IPS-18a (cell line): Measurements from ENCODE around the gene ACTN1.
"Not testable (repeated sequence)": the region's sequence is repeated elsewhere in the genome, so short reads cannot be mapped to it uniquely, and the experiment has no call there.

Source experiments
- H3K27ac ChIP-seq: one replicate; pipeline ENCODE4 v1.5.1; 2013; ENCODE audit warnings: low read length
- H3K27me3 ChIP-seq: one replicate; pipeline ENCODE4 v1.6.1; 2013; ENCODE audit warnings: mild to moderate bottlenecking, low read length; ENCODE audit not compliant: control insufficient read depth, insufficient read depth
- H3K36me3 ChIP-seq: one replicate; pipeline ENCODE4 v1.6.1; 2013; ENCODE audit warnings: low read depth, low read length; ENCODE audit not compliant: control insufficient read depth
- H3K4me1 ChIP-seq: one replicate; pipeline ENCODE4 v1.6.1; 2013; ENCODE audit warnings: low read depth, low read length; ENCODE audit not compliant: control insufficient read depth
- H3K4me3 ChIP-seq: one replicate; pipeline ENCODE4 v1.5.1; 2013; ENCODE audit warnings: low read length
- H3K9ac ChIP-seq: one replicate; pipeline ENCODE4 v1.6.1; 2013; ENCODE audit warnings: mild to moderate bottlenecking, low read length, moderate library complexity
- H3K9me3 ChIP-seq: one replicate; pipeline ENCODE4 v1.6.1; 2013; ENCODE audit warnings: low read depth, low read length; ENCODE audit not compliant: control insufficient read depth

Gene ACTN1

DNA sequence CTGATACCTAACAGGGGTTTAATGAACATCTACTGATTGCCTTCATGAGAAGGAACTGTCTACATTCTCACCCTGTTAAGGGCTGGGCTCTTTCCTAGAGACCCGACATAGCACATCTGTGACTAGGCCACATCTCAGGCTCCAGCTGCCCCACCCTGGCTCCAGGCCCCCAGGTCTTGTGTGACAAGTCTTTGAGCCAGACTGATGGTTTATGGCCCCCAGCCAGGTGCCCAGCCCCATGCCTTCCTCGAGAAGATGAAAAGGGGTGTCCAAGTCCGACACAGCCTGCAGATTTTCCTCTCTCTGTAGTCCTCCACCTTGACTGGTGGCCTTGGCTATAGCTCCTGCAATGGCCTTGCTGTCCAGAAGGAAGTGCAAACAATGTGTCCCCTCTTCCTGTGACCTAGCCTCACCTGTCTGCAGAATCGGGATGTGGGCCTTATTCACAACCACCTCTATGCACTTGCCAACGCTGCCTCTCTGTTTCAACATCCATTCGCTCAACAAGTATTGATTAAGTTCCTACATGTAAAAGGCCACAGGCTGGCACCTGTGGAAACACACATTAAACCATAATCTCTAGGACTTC is 4.2 kb downstream of the ACTN1 start:
- Histone ChIP-seq H3K36me3 (peaks cover 23% of the 10 kb centered on the region), H3K27ac (no peak overlapping the region), H3K9ac (no peak overlapping the region), H3K4me1 (peaks cover 26% of the 10 kb centered on the region), H3K4me3 (no peak overlapping the region), H3K27me3 (no peaks in the 10 kb centered on the region), H3K9me3 (no peaks in the 10 kb centered on the region)

DNA sequence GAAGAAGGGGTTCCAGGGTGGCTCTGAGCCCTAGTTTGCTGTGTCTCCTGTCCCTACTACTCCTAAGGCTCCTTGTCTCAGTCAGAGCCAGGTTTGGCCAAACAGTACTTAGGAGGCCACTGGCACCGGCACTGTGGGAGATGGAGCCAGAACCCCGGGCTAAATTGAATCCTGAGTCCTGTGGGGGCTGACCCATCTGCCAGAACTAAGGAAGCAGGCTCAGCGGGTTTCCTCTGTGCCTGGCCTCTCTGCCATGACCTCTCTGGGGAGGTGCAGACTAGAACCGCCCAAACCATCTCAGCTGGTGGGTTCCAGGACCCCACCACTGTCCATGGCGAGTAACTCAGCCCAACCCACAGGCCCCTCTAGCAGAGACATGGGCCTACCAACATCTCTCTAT is 5.5 kb downstream of the ACTN1 start:
- Histone ChIP-seq H3K27ac (no peak overlapping the region), H3K9ac (no peak overlapping the region), H3K4me1 (peaks cover 33% of the 10 kb centered on the region), H3K9me3 (no peaks in the 10 kb centered on the region), H3K4me3 (no peak overlapping the region), H3K27me3 (no peaks in the 10 kb centered on the region), H3K36me3 (peaks cover 23% of the 10 kb centered on the region)

GRCh38 chr14:68973219-68973565 is 5.9 kb downstream of the ACTN1 start:
- H3K9me3 ChIP-seq, H3K9ac ChIP-seq, H3K4me3 ChIP-seq, H3K27me3 ChIP-seq, H3K27ac ChIP-seq: not testable (repeated sequence)
- peaks cover 23% of the 10 kb centered on the region for H3K36me3 ChIP-seq
- peaks cover 33% of the 10 kb centered on the region for H3K4me1 ChIP-seq

- H3K36me3 ChIP-seq: peaks cover 23% of the 10 kb centered on the region
- H3K9me3 ChIP-seq: no peaks in the 10 kb centered on the region
- peaks cover 33% of the 10 kb centered on the region for H3K4me1 ChIP-seq
- H3K27ac ChIP-seq: no peak overlapping the region
- H3K27me3 ChIP-seq: no peaks in the 10 kb centered on the region
- H3K9ac ChIP-seq: no peak overlapping the region
- H3K4me3 ChIP-seq: no peak overlapping the region
Measured at GRCh38 chr14:68972507-68973218, 6.4 kb downstream of the ACTN1 start.

DNA sequence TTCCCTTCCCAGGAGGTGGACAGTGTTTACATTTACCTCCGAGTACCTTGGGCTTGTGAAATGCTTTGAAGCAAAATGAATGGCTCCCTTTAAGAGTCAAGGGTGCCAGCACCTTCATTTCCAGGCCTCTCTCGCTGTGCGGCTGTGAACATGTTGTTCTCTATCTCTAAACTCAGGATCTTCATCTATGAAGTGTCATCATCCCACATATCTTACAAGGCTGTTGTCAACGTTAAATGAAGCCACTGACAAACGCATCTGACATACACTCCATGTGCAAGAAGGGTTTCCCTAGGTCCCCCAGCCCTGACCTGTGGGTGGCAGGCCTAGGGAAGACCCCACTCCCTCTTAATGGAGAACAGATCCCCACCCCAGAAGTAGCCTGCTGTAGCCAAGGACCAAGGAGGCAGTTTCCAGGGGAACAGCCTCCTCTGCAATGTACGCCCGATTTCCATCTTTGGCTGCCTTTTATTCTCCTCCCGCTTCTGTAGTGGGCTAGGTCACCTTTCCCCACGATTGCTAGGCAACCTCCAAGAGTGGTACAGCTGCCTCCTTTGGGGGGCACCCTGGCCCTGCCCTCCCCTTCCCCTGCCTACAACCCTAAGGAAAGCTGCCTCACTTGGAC is 7.6 kb downstream of the ACTN1 start:
- no peak overlapping the region for H3K27ac ChIP-seq
- H3K27me3 ChIP-seq: no peaks in the 10 kb centered on the region
- H3K9ac ChIP-seq: no peak overlapping the region
- peaks cover 24% of the 10 kb centered on the region for H3K4me1 ChIP-seq
- H3K36me3 ChIP-seq: peaks cover 23% of the 10 kb centered on the region
- no peaks in the 10 kb centered on the region for H3K9me3 ChIP-seq
- H3K4me3 ChIP-seq: no peak overlapping the region

- no peak overlapping the region for H3K4me3 ChIP-seq
- H3K27me3 ChIP-seq: no peaks in the 10 kb centered on the region
- H3K9ac ChIP-seq: no peak overlapping the region
- no peaks in the 10 kb centered on the region for H3K9me3 ChIP-seq
- H3K4me1 ChIP-seq: peaks cover 20% of the 10 kb centered on the region
- H3K36me3 ChIP-seq: peaks cover 23% of the 10 kb centered on the region
- no peak overlapping the region for H3K27ac ChIP-seq
Measured at GRCh38 chr14:68970736-68971135, 8.4 kb downstream of the ACTN1 start.

- peak overlapping the region; percentile 22 for H3K27ac ChIP-seq
- H3K9ac ChIP-seq: peak overlapping the region; percentile 18
- H3K4me1 ChIP-seq: peaks cover 20% of the 10 kb centered on the region
- H3K27me3 ChIP-seq: no peaks in the 10 kb centered on the region
- no peaks in the 10 kb centered on the region for H3K9me3 ChIP-seq
- H3K4me3 ChIP-seq: no peak overlapping the region
- H3K36me3 ChIP-seq: peaks cover 23% of the 10 kb centered on the region
Measured at GRCh38 chr14:68970038-68970612, 9.0 kb downstream of the ACTN1 start.

DNA sequence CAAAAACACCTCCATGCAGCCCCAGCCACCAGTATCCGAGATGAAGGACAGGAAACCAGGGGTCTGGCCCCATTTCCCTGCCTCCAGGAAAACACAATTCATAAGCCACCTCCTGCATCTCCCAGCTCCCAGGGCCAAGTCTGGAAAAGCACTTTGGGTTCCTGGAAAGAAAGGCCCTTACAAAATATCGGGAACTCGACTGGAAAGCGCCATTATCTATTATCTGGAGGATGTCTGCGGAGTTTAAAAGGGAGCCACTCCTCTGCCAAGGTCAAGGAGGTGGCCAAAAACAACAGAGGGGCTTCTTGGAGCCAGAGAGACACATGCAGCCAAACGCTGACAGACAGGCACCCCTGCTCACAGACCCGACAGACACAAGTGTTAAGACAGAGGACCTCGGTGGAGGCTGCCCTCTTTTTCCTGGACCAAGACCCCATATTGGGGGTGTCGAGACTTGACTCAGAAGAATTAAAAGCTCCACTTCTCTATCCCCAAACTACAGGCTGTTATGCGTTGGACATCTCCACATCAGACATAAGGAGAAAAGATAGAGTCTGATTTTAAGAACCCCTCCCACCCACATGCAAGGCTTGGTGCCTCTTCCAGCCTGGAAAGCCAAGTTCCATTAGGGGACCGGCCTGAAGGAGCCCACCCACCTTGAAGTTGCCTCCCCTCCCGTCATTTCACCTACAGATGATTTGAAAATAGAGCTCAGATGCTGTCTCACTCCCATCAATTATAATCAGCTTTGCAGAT is 9.6 kb downstream of the ACTN1 start:
- H3K27me3 ChIP-seq: no peaks in the 10 kb centered on the region
- no peak overlapping the region for H3K4me3 ChIP-seq
- H3K36me3 ChIP-seq: peaks cover 23% of the 10 kb centered on the region
- H3K9ac ChIP-seq: peak overlapping the region; percentile 18
- H3K27ac ChIP-seq: no peak overlapping the region
- no peaks in the 10 kb centered on the region for H3K9me3 ChIP-seq
- H3K4me1 ChIP-seq: peaks cover 20% of the 10 kb centered on the region

GRCh38 chr14:68968721-68969120 is 10.4 kb downstream of the ACTN1 start:
- H3K4me1 ChIP-seq: peaks cover 20% of the 10 kb centered on the region
- peaks cover 20% of the 10 kb centered on the region for H3K36me3 ChIP-seq
- no peak overlapping the region for H3K4me3 ChIP-seq
- no peak overlapping the region for H3K27ac ChIP-seq
- H3K27me3 ChIP-seq: no peaks in the 10 kb centered on the region
- no peak overlapping the region for H3K9ac ChIP-seq
- no peaks in the 10 kb centered on the region for H3K9me3 ChIP-seq

- Histone ChIP-seq H3K36me3 (peaks cover 18% of the 10 kb centered on the region), H3K4me1 (peaks cover 20% of the 10 kb centered on the region), H3K9me3 (no peaks in the 10 kb centered on the region), H3K27me3 (no peaks in the 10 kb centered on the region), H3K9ac (no peak overlapping the region), H3K4me3 (no peak overlapping the region), H3K27ac (no peak overlapping the region)
Measured at GRCh38 chr14:68968051-68968450, 11.1 kb downstream of the ACTN1 start.

- Histone ChIP-seq H3K36me3 (peaks cover 12% of the 10 kb centered on the region), H3K4me1 (peaks cover 23% of the 10 kb centered on the region), H3K27ac (no peak overlapping the region)
Measured at GRCh38 chr14:68967459-68967940, 11.6 kb downstream of the ACTN1 start.

More at GRCh38 chr14:68967459-68967940, 11.6 kb downstream of the ACTN1 start:
- Histone ChIP-seq H3K9me3 (no peaks in the 10 kb centered on the region), H3K9ac (no peak overlapping the region), H3K4me3 (no peak overlapping the region), H3K27me3 (no peaks in the 10 kb centered on the region)
